ENCODE data around the gene BUD23.

DNA sequence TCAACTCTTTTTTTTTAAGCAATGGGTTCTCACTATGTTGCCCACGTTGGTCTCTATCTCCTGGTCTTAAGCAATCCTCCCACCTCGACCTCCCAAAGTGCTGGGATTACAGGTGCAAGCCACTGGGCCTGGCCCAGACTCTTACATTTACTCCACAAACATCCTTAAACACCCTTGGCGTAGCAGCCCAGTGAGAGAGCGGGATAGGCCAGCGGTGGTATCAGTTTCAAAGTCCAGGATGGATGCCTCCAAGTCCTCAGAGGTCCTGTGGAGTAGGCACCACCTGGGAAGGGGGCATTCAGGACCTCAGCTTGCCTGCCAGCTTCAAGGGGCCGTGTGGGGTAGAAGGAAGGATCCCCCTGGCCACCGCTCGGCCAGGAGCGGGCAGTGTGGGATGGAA is 33.8 kb upstream of the BUD23 start:
- no peak for TF ChIP-seq POLR2A (IDR thresholded peaks at IDR 0.05)
- TF ChIP-seq, protein P1, sequence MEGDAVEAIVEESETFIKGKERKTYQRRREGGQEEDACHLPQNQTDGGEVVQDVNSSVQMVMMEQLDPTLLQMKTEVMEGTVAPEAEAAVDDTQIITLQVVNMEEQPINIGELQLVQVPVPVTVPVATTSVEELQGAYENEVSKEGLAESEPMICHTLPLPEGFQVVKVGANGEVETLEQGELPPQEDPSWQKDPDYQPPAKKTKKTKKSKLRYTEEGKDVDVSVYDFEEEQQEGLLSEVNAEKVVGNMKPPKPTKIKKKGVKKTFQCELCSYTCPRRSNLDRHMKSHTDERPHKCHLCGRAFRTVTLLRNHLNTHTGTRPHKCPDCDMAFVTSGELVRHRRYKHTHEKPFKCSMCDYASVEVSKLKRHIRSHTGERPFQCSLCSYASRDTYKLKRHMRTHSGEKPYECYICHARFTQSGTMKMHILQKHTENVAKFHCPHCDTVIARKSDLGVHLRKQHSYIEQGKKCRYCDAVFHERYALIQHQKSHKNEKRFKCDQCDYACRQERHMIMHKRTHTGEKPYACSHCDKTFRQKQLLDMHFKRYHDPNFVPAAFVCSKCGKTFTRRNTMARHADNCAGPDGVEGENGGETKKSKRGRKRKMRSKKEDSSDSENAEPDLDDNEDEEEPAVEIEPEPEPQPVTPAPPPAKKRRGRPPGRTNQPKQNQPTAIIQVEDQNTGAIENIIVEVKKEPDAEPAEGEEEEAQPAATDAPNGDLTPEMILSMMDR (IDR thresholded peaks at IDR 0.05 in 4 of 5, conservative IDR thresholded peaks at IDR 0.05 in 1 of 5), result no peak
